Caki2 (cell line): Measurements from ENCODE around the gene SCAF1. TPM values are rescaled to one million over a fixed set of nuclear protein-coding genes. Genes with fewer than 3 reads are reported as not detected.

Source experiments
- DNase-seq: peaks from one replicate; pipeline ENCODE4 v3.0.0-alpha.2; 2015; ENCODE audit warnings: low read depth
- in situ Hi-C: cut with HindIII; loops from 2 replicates; pipeline ENCODE4 v1.10.0; 2016; ENCODE audit warnings: low sequenced_read_pairs, low pct_unique_long_range_greater_than_20kb, mixed read lengths
- total RNA-seq: library from RNA; depleted of rRNA; stranded (reverse); fragments of >200 nt; shearing (Covaris generic); gene quantifications from 2 replicates; pipeline ENCODE4 v1.2.3, GENCODE V29; 2014; ENCODE audit warnings: low replicate concordance; rRNA removed

Gene SCAF1, protein sequence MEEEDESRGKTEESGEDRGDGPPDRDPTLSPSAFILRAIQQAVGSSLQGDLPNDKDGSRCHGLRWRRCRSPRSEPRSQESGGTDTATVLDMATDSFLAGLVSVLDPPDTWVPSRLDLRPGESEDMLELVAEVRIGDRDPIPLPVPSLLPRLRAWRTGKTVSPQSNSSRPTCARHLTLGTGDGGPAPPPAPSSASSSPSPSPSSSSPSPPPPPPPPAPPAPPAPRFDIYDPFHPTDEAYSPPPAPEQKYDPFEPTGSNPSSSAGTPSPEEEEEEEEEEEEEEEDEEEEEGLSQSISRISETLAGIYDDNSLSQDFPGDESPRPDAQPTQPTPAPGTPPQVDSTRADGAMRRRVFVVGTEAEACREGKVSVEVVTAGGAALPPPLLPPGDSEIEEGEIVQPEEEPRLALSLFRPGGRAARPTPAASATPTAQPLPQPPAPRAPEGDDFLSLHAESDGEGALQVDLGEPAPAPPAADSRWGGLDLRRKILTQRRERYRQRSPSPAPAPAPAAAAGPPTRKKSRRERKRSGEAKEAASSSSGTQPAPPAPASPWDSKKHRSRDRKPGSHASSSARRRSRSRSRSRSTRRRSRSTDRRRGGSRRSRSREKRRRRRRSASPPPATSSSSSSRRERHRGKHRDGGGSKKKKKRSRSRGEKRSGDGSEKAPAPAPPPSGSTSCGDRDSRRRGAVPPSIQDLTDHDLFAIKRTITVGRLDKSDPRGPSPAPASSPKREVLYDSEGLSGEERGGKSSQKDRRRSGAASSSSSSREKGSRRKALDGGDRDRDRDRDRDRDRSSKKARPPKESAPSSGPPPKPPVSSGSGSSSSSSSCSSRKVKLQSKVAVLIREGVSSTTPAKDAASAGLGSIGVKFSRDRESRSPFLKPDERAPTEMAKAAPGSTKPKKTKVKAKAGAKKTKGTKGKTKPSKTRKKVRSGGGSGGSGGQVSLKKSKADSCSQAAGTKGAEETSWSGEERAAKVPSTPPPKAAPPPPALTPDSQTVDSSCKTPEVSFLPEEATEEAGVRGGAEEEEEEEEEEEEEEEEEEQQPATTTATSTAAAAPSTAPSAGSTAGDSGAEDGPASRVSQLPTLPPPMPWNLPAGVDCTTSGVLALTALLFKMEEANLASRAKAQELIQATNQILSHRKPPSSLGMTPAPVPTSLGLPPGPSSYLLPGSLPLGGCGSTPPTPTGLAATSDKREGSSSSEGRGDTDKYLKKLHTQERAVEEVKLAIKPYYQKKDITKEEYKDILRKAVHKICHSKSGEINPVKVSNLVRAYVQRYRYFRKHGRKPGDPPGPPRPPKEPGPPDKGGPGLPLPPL
- total RNA-seq: 18.5 and 28.2 TPM in 2 replicates

DNA sequence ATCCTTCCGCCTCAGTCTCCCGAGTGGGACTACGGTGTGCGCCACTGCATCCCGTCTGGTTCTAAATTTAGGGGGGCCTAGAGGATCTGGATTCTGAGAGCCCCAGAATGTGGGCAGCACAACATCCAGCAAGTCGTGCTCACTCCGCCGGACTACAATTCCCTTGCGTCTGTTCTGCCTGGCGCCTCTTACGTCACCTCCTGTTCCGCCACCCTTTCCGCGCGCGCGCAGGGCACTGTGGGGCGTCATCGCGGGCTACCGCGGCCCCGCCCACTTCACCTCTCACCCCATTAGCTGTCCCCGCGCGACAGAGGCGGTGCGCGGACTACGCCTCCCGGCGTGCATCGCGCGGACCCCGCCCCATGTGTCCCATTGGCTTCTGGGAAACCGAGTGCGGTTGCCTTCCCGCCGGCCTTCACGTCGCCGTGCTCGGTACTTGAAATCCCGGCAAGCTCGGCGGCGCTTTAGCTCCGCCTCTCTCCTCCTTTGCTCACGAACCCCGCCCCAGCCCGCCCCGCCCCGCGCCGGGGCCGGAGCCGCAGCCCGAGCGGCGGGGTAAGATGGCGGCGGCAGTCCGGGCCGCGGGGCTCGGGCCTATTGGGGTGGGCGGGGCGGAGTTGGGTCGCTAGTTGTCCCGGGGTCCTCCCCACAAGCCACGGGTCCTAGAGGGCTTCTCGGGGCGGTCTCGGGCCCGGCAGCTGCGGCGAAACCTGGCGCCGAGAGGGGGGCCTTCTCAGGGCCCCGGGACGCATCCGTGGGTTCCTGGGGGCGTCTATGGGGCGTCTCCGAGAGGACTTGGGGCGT, at the start of gene SCAF1:
SCAF1 (plus strand) TSS at position 522 of the 804 bp plus-strand sequence. CDS start 2,818 bp downstream, outside the sequence.
- in situ Hi-C loops: no loop called here
- peak; percentile 100 for DNase-seq

DNA sequence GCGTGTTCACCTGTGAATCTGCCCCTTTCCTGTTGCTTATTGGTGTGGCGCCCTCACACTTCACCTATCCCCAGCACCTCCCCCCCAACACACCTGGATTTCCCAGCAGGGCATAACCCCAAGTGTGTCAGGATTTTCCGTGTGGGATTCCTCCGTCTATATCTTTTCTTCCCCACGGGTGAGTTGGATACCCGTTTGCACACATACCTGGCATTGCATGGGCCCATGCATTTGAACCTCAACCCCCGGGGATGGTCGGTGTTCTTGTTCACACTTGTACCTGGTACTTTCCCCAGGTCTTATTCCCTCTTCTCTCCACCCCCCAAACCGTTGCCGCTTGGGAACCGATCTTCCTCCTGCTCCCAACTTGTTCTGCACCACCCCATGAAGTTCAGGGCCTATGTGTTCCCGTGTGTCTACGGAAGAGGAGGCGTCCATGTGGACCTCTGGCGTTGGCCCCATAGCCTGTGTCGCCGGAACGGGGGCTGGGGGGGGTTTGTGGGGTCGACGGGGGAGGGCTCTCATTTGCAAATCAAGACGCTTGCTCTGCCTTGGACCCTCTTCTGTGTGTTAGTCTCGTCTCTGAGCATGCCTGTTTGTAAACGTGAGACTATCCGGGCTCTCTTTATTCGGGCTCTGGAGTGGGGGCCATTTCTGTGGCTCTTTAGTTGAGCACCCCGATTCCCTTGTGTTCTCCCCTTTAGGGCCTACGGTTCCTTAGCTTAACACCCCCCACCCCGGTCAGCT, 49.4 kb upstream of the SCAF1 start:
- DNase-seq: peak; percentile 48
- in situ Hi-C loops: no loop called here

DNA sequence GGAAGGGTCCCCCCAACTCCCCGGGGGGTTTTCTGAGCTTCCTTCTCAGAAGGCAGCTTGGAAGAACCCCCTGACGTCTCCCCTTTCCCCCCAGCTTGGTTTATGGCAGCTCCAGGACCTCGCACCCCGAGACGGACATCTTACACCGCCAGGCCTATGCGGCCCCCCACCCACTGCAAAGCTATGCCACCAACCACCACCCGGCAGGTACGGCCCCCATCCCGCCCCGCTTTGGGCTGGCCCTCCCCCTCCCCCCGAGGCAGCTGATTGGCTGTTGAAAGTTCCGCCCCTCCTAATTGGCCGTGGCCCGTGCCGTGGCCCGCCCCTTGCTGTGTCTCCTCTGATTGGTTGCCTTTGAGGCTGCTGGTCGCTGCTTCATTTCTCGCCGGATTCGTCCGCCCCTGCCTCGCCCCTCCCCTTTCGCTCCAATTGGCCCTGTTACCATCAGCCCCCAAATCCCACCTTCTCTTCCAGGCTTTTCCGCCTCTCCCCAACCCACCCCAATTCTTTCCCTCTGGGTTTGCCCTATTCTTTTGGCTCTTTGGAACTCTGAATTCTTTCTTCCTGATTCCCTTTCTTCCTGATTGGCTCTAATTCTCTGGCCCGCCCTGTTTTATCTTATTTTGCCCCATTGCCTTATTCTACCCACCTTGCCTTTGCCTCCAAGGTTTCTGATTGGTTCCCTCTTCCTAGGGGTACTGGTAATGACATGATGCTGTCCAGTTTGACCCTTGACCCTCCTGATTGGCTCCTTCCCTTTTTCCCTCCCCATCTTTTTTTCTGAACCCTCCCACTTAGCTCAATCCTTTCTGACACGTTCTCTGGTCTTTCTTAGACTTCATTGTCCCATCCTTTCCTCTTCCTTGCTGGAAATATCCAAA, 48.5 kb upstream of the SCAF1 start:
- in situ Hi-C loops: no loop called here
- DNase-seq: peak; percentile 92

DNA sequence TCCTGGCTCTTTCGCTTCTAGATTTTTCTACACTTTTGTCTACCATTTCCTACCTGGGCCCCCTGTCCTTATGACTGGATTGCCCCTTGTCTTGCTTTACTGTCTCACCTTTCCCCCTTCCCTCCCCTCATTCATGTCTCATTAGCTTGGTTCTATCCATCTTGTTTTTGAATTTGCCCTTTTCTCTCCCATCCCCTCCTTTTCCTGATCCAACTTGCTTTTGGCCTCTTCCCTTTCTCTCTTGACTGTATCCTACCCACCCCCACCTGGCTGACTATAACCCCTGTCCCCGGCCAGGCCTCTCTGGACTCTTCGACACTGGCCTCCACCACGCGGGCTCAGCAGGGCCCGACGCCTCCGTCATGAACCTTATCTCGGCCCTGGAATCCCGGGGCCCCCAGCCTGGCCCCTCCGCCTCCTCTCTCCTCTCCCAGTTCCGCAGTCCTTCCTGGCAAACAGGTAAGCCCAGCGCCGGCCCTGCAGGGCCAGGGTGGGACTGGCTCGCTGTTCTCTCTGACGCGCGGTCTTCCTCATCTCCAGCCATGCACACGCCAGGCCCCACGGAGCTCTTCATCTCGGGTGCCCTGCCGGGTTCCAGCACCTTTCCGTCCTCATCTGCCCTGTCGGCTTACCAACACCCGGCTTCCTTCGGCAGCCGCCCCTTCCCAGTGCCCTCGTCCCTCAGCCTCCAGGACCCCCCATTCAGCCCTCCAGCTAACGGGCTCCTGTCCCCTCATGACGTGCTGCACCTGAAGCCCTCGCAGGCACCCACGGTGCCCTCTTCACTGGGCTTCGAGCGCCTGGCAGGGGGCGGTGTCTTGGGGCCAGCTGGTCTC, 47.6 kb upstream of the SCAF1 start:
- DNase-seq: no peak
- in situ Hi-C loops: no loop called here

DNA sequence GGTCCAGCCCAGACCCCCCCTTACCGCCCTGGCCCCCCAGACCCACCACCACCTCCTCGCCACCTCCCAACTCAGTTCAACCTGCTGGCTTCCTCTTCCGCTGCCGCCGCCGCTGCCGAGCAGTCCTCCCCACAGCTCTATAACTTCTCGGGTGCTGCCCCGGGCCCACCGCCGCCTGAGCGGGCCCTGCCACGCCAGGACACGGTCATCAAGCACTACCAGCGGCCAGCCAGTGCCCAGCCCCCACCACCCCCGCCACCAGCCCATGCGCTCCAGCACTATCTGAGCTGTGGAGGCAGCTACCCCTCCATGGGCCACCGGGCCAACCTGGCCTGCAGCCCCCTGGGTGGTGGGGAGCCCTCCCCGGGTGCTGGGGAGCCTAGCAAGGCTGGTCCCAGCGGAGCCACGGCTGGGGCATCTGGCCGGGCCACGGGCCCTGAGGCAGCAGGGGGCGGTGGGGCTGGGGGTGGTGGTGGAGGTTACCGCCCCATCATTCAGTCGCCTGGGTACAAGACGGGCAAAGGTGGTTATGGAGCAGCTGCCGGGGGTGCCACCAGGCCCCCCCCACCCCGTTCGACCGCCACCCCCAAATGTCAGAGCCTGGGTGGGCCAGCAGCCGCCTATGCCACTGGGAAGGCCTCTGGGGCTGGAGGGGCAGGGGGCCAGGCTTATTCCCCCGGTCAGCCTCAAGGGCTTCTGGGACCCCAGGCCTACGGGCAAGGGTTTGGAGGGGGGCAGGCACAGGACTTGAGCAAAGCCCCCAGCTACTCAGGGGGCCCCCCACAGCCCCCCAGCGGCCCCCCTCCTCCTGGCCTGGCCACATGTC, 46.8 kb upstream of the SCAF1 start:
- in situ Hi-C loops: no loop called here
- no peak for DNase-seq

DNA sequence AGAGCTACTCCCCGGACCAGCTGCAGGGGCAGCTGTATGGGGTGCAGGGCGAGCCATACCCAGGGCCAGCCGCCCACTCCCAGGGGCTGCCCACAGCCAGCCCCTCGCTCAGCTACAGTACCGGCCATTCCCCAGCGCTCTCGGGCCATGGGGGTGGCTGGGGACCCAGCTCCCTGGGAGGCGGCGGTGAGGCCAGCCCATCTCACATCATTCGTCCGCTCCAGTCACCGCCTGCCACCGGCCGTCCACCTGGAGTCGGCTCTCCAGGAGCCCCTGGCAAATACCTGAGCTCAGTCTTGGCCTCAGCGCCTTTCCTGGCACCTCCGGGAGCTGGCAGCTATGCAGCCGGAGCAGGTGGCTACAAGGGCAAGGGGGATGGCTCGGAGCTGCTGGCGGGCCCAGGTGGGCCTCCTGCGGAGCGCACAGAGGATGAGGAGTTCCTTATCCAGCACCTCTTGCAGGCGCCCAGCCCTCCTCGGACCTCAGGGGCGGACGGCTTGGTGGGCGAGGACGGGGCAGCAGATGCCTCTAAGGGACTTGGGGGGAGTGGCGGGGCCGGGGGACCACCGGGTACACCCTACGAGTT, 46.1 kb upstream of the SCAF1 start:
- DNase-seq: no peak
- in situ Hi-C loops: no loop called here

DNA sequence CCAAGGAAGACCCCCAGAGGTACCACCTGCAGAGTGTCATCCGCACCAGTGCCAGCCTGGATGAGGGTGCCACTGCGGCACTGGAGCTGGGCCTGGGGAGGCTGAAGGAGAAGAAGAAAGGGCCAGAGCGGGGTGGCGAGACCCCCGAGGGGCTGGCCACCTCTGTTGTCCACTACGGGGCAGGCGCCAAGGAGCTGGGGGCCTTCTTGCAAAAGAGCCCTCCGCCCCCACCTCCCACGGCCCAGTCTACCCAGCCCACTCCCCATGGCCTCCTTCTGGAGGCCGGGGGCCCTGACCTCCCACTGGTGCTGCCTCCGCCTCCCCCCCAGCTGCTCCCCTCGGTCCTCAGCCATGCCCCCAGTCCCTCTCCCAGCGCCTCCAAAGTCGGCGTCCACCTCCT, 45.6 kb upstream of the SCAF1 start:
- DNase-seq: no peak
- in situ Hi-C loops: no loop called here

DNA sequence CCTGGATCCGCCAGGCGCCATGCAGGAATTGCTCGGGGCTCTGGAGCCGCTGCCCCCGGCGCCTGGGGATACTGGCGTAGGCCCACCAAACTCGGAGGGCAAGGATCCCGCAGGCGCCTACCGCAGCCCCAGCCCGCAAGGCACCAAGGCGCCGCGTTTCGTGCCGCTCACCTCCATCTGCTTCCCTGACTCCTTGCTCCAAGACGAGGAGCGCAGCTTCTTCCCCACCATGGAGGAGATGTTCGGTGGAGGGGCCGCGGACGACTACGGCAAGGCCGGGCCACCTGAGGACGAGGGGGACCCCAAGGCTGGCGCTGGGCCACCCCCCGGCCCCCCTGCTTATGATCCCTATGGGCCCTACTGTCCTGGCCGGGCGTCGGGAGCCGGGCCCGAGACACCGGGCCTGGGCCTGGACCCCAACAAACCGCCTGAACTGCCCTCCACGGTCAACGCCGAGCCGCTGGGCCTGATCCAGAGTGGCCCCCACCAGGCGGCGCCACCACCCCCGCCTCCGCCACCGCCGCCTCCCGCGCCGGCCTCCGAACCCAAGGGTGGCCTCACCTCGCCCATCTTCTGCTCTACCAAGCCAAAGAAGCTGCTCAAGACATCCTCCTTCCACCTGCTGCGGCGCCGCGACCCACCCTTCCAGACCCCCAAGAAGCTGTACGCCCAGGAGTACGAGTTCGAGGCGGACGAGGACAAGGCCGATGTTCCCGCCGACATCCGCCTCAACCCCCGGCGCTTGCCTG, 44.9 kb upstream of the SCAF1 start:
- in situ Hi-C loops: no loop called here
- no peak for DNase-seq

DNA sequence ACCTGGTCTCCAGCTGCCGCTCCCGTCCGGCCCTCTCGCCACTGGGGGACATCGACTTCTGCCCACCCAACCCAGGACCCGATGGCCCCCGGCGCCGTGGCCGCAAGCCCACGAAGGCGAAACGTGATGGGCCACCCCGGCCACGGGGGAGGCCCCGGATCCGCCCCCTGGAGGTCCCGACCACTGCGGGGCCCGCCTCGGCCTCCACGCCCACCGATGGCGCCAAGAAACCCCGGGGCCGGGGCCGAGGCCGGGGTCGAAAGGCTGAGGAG, 44.4 kb upstream of the SCAF1 start:
- DNase-seq: no peak
- in situ Hi-C loops: no loop called here

DNA sequence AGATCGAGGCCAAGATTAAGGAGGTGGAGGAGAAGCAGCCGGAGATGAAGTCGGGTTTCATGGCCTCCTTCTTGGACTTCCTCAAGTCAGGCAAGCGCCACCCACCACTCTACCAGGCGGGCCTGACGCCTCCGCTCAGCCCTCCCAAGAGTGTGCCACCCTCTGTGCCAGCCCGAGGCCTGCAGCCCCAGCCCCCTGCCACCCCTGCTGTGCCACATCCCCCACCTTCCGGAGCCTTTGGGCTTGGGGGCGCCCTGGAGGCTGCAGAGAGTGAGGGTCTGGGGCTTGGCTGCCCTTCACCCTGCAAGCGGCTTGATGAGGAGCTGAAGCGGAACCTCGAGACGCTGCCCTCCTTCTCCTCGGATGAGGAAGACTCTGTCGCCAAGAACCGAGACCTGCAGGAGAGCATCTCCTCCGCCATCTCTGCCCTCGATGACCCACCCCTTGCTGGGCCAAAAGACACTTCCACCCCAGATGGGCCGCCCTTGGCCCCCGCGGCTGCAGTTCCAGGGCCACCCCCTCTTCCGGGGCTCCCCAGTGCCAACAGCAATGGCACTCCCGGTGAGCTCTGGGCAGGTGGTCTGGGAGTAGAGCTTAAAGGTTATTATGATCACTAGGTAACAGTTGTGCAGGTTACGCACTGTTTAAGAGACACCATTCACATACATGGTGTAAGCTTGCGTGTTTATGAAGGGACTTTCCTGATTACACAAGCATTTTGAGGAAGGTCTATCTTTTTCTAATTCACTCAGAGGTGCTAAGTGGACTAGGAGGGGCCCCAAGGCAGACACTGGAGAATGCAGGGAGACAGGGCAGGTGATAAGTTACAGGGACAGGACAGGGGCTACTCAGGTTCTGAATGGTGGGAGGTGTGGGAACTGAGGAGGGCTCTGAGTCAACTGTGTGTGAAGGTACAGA, 42.4 kb upstream of the SCAF1 start:
- in situ Hi-C loops: no loop called here
- DNase-seq: no peak

DNA sequence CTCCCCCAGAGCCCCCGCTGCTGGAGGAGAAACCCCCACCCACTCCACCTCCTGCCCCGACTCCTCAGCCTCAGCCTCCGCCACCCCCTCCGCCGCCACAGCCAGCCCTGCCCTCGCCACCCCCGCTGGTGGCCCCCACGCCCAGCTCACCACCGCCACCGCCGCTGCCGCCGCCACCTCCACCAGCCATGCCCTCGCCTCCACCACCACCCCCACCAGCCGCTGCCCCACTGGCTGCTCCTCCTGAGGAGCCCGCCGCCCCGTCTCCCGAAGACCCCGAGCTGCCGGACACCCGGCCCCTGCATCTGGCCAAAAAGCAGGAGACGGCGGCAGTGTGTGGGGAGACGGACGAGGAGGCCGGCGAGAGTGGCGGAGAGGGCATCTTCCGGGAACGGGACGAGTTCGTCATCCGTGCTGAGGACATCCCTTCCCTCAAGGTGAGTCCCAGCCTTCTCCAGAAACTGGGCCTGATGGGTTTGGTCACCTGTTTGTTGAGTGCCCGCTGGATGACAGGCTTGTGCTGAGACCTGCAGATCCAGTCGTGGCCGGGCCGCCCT, 40.4 kb upstream of the SCAF1 start:
- DNase-seq: no peak
- in situ Hi-C loops: no loop called here

DNA sequence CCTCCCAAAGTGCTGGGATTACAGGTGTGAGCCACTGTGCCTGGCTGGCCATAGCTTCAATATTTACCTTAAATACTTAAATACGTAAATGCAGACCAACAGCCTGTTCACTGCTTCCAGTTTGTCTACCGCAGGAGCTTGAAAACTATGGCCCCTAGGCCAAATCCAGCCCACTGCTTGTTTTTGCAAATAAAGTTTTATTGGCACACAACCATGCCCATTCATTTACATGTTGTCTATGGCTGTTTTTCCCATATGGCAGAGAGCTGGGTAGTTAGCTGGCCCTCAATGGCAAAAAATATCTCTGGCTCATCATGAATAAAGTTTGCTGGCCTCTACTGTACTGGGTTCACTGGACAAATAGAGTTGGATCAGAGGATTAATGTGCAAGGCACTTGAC, 39.2 kb upstream of the SCAF1 start:
- in situ Hi-C loops: no loop called here
- no peak for DNase-seq

DNA sequence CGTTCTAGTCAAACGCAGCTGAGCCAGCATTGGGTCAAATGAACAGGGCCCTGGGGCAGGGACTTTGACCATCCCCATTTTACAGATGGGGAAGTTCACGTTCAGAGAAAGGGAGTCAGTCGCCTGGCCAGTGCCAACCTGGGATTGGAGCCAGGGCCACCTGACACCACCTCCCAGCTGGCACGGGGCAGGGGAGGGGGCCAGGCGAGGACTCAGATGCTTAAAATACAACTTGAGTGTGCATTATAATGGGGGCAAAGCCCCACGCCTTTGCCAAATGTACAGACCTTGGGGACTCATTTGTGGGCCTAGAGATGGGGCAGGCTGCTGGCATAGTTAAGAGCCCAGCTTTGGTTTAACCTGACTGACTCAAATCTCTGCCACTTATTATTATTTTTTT, 36.4 kb upstream of the SCAF1 start:
- no peak for DNase-seq
- in situ Hi-C loops: no loop called here
